Measurements from ENCODE around the gene PIP5K1A.

DNA sequence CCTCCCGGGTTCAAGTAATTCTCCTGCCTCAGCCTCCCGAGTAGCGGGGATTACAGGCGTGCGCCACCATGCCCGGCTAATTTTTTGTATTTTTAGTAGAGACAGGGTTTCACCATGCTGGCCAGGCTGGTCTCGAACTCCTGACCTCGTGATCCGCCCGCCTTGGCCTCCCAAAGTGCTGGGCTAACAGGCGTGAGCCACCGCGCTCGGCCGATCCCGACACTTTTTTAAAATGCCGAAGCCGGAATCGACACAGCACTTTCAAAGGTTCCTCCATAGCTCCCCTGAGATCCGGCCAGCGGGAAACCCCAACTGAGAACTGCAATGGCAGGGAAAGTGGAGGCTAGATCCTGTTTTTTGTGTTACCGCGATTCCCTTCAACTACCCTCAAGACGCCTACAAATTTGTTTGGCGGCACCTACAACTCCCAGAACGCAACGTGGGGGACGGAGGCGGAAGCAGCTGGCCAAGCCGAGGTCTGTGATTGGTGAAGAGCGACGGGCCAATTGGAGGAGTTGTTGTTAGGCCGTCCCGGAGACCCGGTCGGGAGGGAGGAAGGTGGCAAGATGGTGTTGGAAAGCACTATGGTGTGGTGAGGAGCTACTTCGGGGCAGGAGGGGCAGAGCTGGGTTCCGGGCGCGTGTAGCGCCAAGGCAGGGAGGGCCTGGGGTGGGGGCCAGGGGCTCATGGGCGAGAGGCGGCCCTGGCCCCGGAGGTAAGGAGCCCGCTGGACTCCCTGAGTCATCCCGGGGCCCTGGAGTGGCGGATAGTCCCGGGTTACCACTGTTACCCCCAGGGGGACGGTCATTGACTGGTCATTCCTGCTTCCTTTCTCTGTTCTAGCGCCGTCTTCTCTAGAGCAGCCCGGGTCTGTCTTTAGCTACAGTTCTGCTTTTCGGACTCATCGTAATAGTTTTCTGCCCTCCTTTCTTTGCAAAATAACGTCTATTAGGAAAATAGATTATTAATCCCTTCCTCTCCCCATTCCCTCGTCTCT lies 56.2 kb downstream of the PIP5K1A start, which contains the start of gene PSMD4:
- peak; percentile 93 to 97 (median 94) for TF ChIP-seq POLR2AphosphoS5 (IDR thresholded peaks at IDR 0.05)
- TF ChIP-seq, protein P1, sequence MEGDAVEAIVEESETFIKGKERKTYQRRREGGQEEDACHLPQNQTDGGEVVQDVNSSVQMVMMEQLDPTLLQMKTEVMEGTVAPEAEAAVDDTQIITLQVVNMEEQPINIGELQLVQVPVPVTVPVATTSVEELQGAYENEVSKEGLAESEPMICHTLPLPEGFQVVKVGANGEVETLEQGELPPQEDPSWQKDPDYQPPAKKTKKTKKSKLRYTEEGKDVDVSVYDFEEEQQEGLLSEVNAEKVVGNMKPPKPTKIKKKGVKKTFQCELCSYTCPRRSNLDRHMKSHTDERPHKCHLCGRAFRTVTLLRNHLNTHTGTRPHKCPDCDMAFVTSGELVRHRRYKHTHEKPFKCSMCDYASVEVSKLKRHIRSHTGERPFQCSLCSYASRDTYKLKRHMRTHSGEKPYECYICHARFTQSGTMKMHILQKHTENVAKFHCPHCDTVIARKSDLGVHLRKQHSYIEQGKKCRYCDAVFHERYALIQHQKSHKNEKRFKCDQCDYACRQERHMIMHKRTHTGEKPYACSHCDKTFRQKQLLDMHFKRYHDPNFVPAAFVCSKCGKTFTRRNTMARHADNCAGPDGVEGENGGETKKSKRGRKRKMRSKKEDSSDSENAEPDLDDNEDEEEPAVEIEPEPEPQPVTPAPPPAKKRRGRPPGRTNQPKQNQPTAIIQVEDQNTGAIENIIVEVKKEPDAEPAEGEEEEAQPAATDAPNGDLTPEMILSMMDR (IDR thresholded peaks at IDR 0.05), result no peak

All from stomach (tissue), 4 donors.